BLaER1 treated with 17β-estradiol and CSF1 and Interleukin-3, amounts not matched to agents 10 nM and 100 nM (cell line): ENCODE data around the gene GTPBP1.

Experiments
- H3K27ac ChIP-seq, 11 experiments: shearing (Covaris generic); formaldehyde crosslinking; 2 replicates each; pipeline ENCODE4 v1.8.1; 2022
- H3K27me3 ChIP-seq, 11 experiments: shearing (Covaris generic); formaldehyde crosslinking; 2 replicates each; pipeline ENCODE4 v1.8.1; 2022
- H3K36me3 ChIP-seq, 11 experiments: shearing (Covaris generic); formaldehyde crosslinking; 2 replicates each; pipeline ENCODE4 v1.8.1; 2022
- H3K4me1 ChIP-seq, 10 experiments: shearing (Covaris generic); formaldehyde crosslinking; 2 replicates each; pipeline ENCODE4 v1.8.1; 2022
- H3K4me2 ChIP-seq, 11 experiments: shearing (Covaris generic); formaldehyde crosslinking; 2 replicates each; pipeline ENCODE4 v1.8.1; 2022
- H3K4me3 ChIP-seq, 10 experiments: shearing (Covaris generic); formaldehyde crosslinking; 2 replicates each; pipeline ENCODE4 v1.8.1; 2022
- H3K9ac ChIP-seq, 11 experiments: shearing (Covaris generic); formaldehyde crosslinking; 2 replicates each; pipeline ENCODE4 v1.8.1; 2022
- H3K9me3 ChIP-seq, 11 experiments: shearing (Covaris generic); formaldehyde crosslinking; replicated peaks in 1 of 11; 2 replicates each; pipeline ENCODE4 v1.8.1; 2022
- H4K20me1 ChIP-seq, 11 experiments: shearing (Covaris generic); formaldehyde crosslinking; 2 replicates each; pipeline ENCODE4 v1.8.1; 2022
- Cebpa-rat ChIP-seq, 11 experiments: shearing (Covaris generic); IDR thresholded peaks; 2 replicates each; pipeline ENCODE4 v1.8.1; 2022

GTPBP1 gene

GRCh38 chr22:38751422-38752346 is 45.9 kb downstream of the GTPBP1 start:
- no peak for TF ChIP-seq Cebpa-rat (IDR thresholded peaks at IDR 0.05)
- H3K36me3 ChIP-seq, result peaks cover 48 to 71% (median 65%) of the 10 kb centered on the region in 11 experiments
- peak overlapping the region; percentile 57 to 99 (median 98) for H3K27ac ChIP-seq
- H3K4me3 ChIP-seq, result peak overlapping the region; percentile 33 to 99 (median 94)
- H3K9ac ChIP-seq, result peak overlapping the region; percentile 64 to 98 (median 97); a peak in 21 of 22 replicates
- peaks cover 29 to 68% (median 49%) of the 10 kb centered on the region in 11 experiments; a peak in 21 of 22 replicates for H4K20me1 ChIP-seq
- no peaks in the 10 kb centered on the region for H3K27me3 ChIP-seq
- no peaks in the 10 kb centered on the region for H3K9me3 ChIP-seq
- peak overlapping the region; percentile 86 to 100 (median 98) for H3K4me2 ChIP-seq
- H3K4me1 ChIP-seq, result peaks cover 50 to 67% (median 58%) of the 10 kb centered on the region in 10 experiments

- H3K27me3 ChIP-seq, result no peaks in the 10 kb centered on the region
Observed at GRCh38 chr22:38753948-38754750, 48.4 kb downstream of the GTPBP1 start.

GRCh38 chr22:38754751-38755154 is 49.0 kb downstream of the GTPBP1 start:
- Histone ChIP-seq H4K20me1 (peaks cover 15 to 49% (median 23%) of the 10 kb centered on the region in 11 experiments; a peak in 19 of 22 replicates), H3K27me3 (no peaks in the 10 kb centered on the region), H3K36me3 (peaks cover 17 to 41% (median 35%) of the 10 kb centered on the region in 11 experiments), H3K4me3 (peak overlapping the region; percentile 69 to 99 (median 94)), H3K4me1 (peaks cover 75 to 83% (median 78%) of the 10 kb centered on the region in 10 experiments), H3K27ac (peak overlapping the region; percentile 89 to 99 (median 98); a peak in 21 of 22 replicates), H3K9ac (peak overlapping the region; percentile 94 to 98 (median 97)), H3K4me2 (peak overlapping the region; percentile 86 to 100 (median 98)), H3K9me3 (no peaks in the 10 kb centered on the region)
- TF ChIP-seq Cebpa-rat (IDR thresholded peaks at IDR 0.05), result no peak

More at GRCh38 chr22:38753948-38754750, 48.4 kb downstream of the GTPBP1 start:
- Histone ChIP-seq H3K9me3 (no peaks in the 10 kb centered on the region), H4K20me1 (peaks cover 20 to 52% (median 27%) of the 10 kb centered on the region in 11 experiments; a peak in 20 of 22 replicates), H3K27ac (peak overlapping the region; percentile 51 to 99 (median 98); a peak in 21 of 22 replicates), H3K4me3 (peak overlapping the region; percentile 69 to 99 (median 94)), H3K36me3 (peaks cover 23 to 47% (median 41%) of the 10 kb centered on the region in 11 experiments), H3K4me2 (peak overlapping the region; percentile 86 to 100 (median 98)), H3K9ac (peak overlapping the region; percentile 94 to 98 (median 97)), H3K4me1 (peaks cover 75 to 83% (median 78%) of the 10 kb centered on the region in 10 experiments)
- no peak for TF ChIP-seq Cebpa-rat (IDR thresholded peaks at IDR 0.05)

- Histone ChIP-seq H3K9ac (peak overlapping the region; percentile 94 to 98 (median 97)), H3K27ac (peak overlapping the region; percentile 89 to 99 (median 98)), H3K4me3 (peak overlapping the region; percentile 69 to 99 (median 94)), H4K20me1 (peaks cover 9 to 47% (median 23%) of the 10 kb centered on the region in 11 experiments; a peak in 20 of 22 replicates), H3K4me1 (peaks cover 75 to 83% (median 78%) of the 10 kb centered on the region in 10 experiments), H3K4me2 (peak overlapping the region; percentile 86 to 100 (median 98)), H3K9me3 (no peaks in the 10 kb centered on the region), H3K27me3 (no peaks in the 10 kb centered on the region), H3K36me3 (peaks cover 12 to 35% (median 29%) of the 10 kb centered on the region in 11 experiments)
- no peak for TF ChIP-seq Cebpa-rat (IDR thresholded peaks at IDR 0.05)
Observed at GRCh38 chr22:38755155-38755910, 49.6 kb downstream of the GTPBP1 start.

GRCh38 chr22:38755911-38756532 is 50.3 kb downstream of the GTPBP1 start, which contains the start of gene SUN2:
Gene SUN2, minus strand, starts transcription at chr22:38755998. Its CDS starts 3,370 bp downstream, at chr22:38752628.
- H4K20me1 ChIP-seq, result peaks cover 2 to 47% (median 22%) of the 10 kb centered on the region in 11 experiments; a peak in 20 of 22 replicates
- H3K4me3 ChIP-seq, result peak within 1 kb of the TSS; percentile 69 to 99 (median 94)
- H3K9ac ChIP-seq, result peak within 1 kb of the TSS; percentile 94 to 98 (median 97)
- peak within 1 kb of the TSS; percentile 89 to 99 (median 98) for H3K27ac ChIP-seq
- no peaks in the 10 kb centered on the region for H3K27me3 ChIP-seq
- H3K4me2 ChIP-seq, result peak within 1 kb of the TSS; percentile 92 to 100 (median 98)
- H3K9me3 ChIP-seq, result no peaks in the 10 kb centered on the region
- TF ChIP-seq Cebpa-rat (IDR thresholded peaks at IDR 0.05), result no peak; a peak in 1 of 22 replicates
- peaks cover 75 to 83% (median 78%) of the 10 kb centered on the region in 10 experiments for H3K4me1 ChIP-seq
- H3K36me3 ChIP-seq, result peaks cover 5 to 28% (median 22%) of the 10 kb centered on the region in 11 experiments

- Histone ChIP-seq H3K27me3 (no peaks in the 10 kb centered on the region), H3K4me2 (peak overlapping the region; percentile 92 to 100 (median 98)), H3K9me3 (no peaks in the 10 kb centered on the region), H3K4me1 (peaks cover 73 to 83% (median 78%) of the 10 kb centered on the region in 10 experiments), H3K27ac (peak overlapping the region; percentile 89 to 99 (median 98); a peak in 21 of 22 replicates), H3K9ac (peak overlapping the region; percentile 94 to 98 (median 97)), H3K36me3 (peaks cover 0 to 22% (median 18%) of the 10 kb centered on the region in 11 experiments; a peak in 17 of 22 replicates), H4K20me1 (peaks cover 0 to 45% (median 24%) of the 10 kb centered on the region in 11 experiments; a peak in 16 of 22 replicates), H3K4me3 (peak overlapping the region; percentile 69 to 99 (median 94))
- no peak for TF ChIP-seq Cebpa-rat (IDR thresholded peaks at IDR 0.05)
Observed at GRCh38 chr22:38756711-38757463, 51.1 kb downstream of the GTPBP1 start.

- Histone ChIP-seq H3K27ac (peak overlapping the region in 10 of 11 experiments; percentile 89 to 99 (median 98); a peak in 19 of 22 replicates), H3K36me3 (peaks cover 0 to 19% (median 15%) of the 10 kb centered on the region in 11 experiments; a peak in 17 of 22 replicates), H3K9me3 (no peaks in the 10 kb centered on the region), H3K4me2 (peak overlapping the region; percentile 92 to 100 (median 98)), H3K4me3 (peak overlapping the region; percentile 69 to 99 (median 94); a peak in 19 of 20 replicates), H4K20me1 (peaks cover 0 to 43% (median 24%) of the 10 kb centered on the region in 11 experiments; a peak in 16 of 22 replicates), H3K9ac (peak overlapping the region; percentile 94 to 98 (median 97); a peak in 20 of 22 replicates), H3K4me1 (peaks cover 68 to 83% (median 78%) of the 10 kb centered on the region in 10 experiments), H3K27me3 (no peaks in the 10 kb centered on the region)
- TF ChIP-seq Cebpa-rat (IDR thresholded peaks at IDR 0.05), result no peak
Observed at GRCh38 chr22:38757464-38757757, 51.7 kb downstream of the GTPBP1 start.
